A172 (cell line): ENCODE measurements around the gene MTR. TPM values are rescaled to one million over a fixed set of nuclear protein-coding genes. Genes with fewer than 3 reads are reported as not detected.

ENCODE experiments used
- DNase-seq: peaks from one replicate; pipeline ENCODE4 v3.0.0-alpha.2; 2015; ENCODE audit warnings: low spot score
- total RNA-seq: library from RNA; depleted of rRNA; stranded (reverse); fragments of >200 nt; shearing (Covaris generic); gene quantifications from 2 replicates; pipeline ENCODE4 v1.2.3, GENCODE V29; 2014; rRNA removed

MTR gene
- total RNA-seq, 1 experiment from 2014 or later, result 34.4 TPM

DNA sequence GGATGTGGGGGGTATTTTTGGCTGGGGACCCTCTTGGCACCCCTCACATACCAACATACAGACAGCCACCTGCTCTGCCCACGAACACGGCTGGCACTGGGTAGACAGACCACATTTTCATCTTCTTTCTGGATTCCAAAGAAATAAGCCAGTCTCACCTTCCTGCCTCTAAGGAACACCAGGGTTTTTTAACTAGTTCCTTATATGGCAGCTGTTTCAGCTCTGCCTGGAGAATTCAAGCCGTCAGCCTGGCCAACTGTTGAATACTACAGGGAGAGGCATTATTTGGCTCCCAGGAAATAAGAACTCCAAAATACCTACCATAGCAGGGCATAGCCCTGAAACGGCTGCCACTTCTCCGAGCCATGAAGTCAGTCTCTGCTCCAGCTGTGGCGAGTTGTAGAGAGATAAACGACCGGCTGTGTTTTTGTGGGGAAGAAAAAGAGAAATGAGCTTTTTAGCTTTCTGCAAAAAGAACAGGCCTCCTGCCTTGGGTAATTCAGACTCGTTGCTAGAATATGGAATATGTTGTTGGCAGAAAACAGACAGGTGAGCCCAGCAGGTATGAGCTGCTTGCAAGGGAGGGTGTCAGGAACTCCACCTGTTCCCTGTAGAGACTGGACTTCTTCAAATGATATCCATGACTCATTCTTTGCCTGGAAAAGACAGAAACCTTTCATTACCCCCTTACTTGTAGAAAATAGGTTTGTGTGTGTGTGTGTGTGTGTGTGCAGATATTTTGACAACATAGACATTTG, 157.3 kb downstream of the MTR start:
- no peak for DNase-seq

DNA sequence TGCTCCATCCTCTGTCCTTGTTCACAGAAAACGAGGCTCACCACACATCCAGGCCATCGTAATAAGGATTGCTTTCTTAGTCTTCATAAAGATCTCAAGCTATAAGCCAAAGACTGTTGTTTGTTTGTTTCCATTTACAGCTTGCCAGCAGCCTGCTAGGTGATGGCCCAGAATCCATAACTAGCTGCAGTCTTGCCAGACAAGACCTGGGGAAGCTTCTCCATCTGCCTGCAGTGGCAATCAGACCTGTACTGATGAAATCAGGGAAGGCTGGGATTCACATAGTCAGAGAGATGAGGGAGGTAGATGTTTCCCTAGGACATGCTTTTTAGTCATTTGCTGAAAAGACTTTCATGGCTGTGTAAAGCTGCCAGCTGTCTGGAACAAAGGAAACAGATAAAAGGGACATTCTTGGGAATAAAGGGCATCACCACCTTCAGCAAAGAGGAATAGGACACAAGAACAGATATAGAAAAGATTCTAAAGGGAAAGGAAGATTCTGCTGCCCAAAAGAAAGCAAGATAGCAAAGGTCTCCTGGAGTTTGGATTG, 158.1 kb downstream of the MTR start:
- no peak for DNase-seq

Other genes starting within 250 kb of the MTR start
- 38.7 and 40.8 TPM in 2 replicates for gene HEATR1, start 190.8 kb upstream of the MTR start, total RNA-seq
- gene ACTN2, start 108.8 kb upstream of the MTR start, total RNA-seq, result not detected in 2 replicates
- gene MT1HL1, start 209.1 kb downstream of the MTR start, total RNA-seq, result not detected in 2 replicates
- gene RYR2, start 246.9 kb downstream of the MTR start, total RNA-seq, result 2.3 and 3.2 TPM in 2 replicates